H1 (cell line): ENCODE measurements around the gene AP2A1.

Experiments
- CBX8 ChIP-seq: fragments of 300-800, 300-1000 bp; sonication (generic); IDR thresholded peaks from 2 replicates; pipeline ENCODE4 v1.7.1; 2016; ENCODE audit warnings: low read depth, low read length, borderline replicate concordance
- FOSL1 ChIP-seq: IDR thresholded peaks from 2 replicates; pipeline ENCODE4 v1.6.1; 2011; ENCODE audit warnings: mild to moderate bottlenecking, low read depth, low read length, moderate library complexity; ENCODE audit not compliant: insufficient read depth
- GABPA ChIP-seq: IDR thresholded peaks from 2 replicates; pipeline ENCODE4 v1.6.1; 2011; ENCODE audit warnings: mild to moderate bottlenecking, low read length, moderate library complexity, borderline replicate concordance; ENCODE audit not compliant: insufficient read depth
- GTF2F1 ChIP-seq: IDR thresholded peaks from 2 replicates; pipeline ENCODE4 v1.6.1; 2012; ENCODE audit warnings: low read depth, low read length, improper control_type of control experiment, borderline replicate concordance
- NRF1 ChIP-seq: IDR thresholded peaks from 2 replicates; pipeline ENCODE4 v1.6.1; 2011; ENCODE audit warnings: mild to moderate bottlenecking, low read depth, low read length, improper control_type of control experiment
- RAD21 ChIP-seq, 2 experiments: IDR thresholded peaks in 1 of 2; conservative IDR thresholded peaks in 1 of 2; 2 replicates each; pipeline ENCODE4 v1.6.1; 2011; ENCODE audit warnings: low read depth in 2 of 2, low read length in 2 of 2, improper control_type of control experiment in 1 of 2, inconsistent platforms in 1 of 2, mild to moderate bottlenecking in 1 of 2, moderate library complexity in 1 of 2
- RNF2 ChIP-seq: fragments of 200-900, 300-1000 bp; sonication (generic); IDR thresholded peaks from 2 replicates; pipeline ENCODE4 v1.7.1; 2016; ENCODE audit warnings: borderline replicate concordance, low read depth, mild to moderate bottlenecking, antibody characterized with exemption, low read length; ENCODE audit not compliant: poor library complexity, severe bottlenecking; ENCODE audit errors: missing control alignments
- SUZ12 ChIP-seq: fragments of 200-600 bp; sonication (generic); IDR thresholded peaks from 2 replicates; pipeline ENCODE4 v1.6.1; 2012; ENCODE audit warnings: mild to moderate bottlenecking, inconsistent platforms, low read length, moderate library complexity, mixed read lengths
- TAF1 ChIP-seq: IDR thresholded peaks from 2 replicates; pipeline ENCODE4 v1.6.1; 2011; ENCODE audit warnings: mild to moderate bottlenecking, low read depth, low read length
- ZNF274 ChIP-seq: IDR thresholded peaks from 2 replicates; pipeline ENCODE4 v1.7.0; 2012; ENCODE audit warnings: low read length, borderline replicate concordance; ENCODE audit errors: extremely low read depth
- TF ChIP-seq, protein P1 (sequence below): IDR thresholded peaks from 2 replicates; pipeline ENCODE4 v1.6.1; 2011; ENCODE audit warnings: low read length, improper control_type of control experiment
- TF ChIP-seq, protein P2 (sequence below), 3 experiments: IDR thresholded peaks; 1 replicate in 2 of 3; 2 replicates in 1 of 3; pipeline versions ENCODE4 v1.5.1 to v1.6.1; 2011; ENCODE audit warnings: low read length in 3 of 3, mild to moderate bottlenecking in 3 of 3, inconsistent platforms in 2 of 3, low read depth in 1 of 3, moderate library complexity in 1 of 3; ENCODE audit not compliant: insufficient read depth in 1 of 3; ENCODE audit errors: control extremely low read depth in 1 of 3
- TF ChIP-seq, protein P3 (sequence below): IDR thresholded peaks from 2 replicates; pipeline ENCODE4 v1.6.1; 2012; ENCODE audit warnings: low read length, inconsistent platforms

DNA sequence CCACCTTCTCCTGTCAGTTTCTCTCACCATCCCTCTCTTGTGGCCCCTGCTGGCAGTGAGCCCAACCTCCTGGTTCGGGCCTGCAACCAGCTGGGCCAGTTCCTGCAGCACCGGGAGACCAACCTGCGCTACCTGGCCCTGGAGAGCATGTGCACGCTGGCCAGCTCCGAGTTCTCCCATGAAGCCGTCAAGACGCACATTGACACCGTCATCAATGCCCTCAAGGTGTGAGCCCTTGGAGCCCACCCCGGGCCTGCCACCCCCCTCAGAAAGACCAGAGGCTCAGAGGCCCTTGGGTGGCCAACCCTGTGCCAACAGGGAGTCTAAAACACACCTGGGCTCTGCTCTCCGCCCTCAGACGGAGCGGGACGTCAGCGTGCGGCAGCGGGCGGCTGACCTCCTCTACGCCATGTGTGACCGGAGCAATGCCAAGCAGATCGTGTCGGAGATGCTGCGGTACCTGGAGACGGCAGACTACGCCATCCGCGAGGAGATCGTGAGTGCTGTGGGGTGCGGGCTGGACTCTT, 32.5 kb downstream of the AP2A1 start:
- TF ChIP-seq, protein P1, sequence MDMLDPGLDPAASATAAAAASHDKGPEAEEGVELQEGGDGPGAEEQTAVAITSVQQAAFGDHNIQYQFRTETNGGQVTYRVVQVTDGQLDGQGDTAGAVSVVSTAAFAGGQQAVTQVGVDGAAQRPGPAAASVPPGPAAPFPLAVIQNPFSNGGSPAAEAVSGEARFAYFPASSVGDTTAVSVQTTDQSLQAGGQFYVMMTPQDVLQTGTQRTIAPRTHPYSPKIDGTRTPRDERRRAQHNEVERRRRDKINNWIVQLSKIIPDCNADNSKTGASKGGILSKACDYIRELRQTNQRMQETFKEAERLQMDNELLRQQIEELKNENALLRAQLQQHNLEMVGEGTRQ: no peak
- TF ChIP-seq RAD21 (IDR thresholded peaks at IDR 0.05 in 1 of 2, conservative IDR thresholded peaks at IDR 0.05 in 1 of 2; ENCODE audit: low read depth in 2 of 2, low read length in 2 of 2) (no peak), TAF1 (no peak), SUZ12 (no peak), ZNF274 (no peak), RNF2 (no peak), CBX8 (no peak), GTF2F1 (no peak), GABPA (no peak), FOSL1 (no peak), NRF1 (no peak)
- TF ChIP-seq, protein P2, sequence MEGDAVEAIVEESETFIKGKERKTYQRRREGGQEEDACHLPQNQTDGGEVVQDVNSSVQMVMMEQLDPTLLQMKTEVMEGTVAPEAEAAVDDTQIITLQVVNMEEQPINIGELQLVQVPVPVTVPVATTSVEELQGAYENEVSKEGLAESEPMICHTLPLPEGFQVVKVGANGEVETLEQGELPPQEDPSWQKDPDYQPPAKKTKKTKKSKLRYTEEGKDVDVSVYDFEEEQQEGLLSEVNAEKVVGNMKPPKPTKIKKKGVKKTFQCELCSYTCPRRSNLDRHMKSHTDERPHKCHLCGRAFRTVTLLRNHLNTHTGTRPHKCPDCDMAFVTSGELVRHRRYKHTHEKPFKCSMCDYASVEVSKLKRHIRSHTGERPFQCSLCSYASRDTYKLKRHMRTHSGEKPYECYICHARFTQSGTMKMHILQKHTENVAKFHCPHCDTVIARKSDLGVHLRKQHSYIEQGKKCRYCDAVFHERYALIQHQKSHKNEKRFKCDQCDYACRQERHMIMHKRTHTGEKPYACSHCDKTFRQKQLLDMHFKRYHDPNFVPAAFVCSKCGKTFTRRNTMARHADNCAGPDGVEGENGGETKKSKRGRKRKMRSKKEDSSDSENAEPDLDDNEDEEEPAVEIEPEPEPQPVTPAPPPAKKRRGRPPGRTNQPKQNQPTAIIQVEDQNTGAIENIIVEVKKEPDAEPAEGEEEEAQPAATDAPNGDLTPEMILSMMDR (IDR thresholded peaks at IDR 0.05; ENCODE audit: control extremely low read depth in 1 of 3, insufficient read depth in 1 of 3, low read depth in 1 of 3, low read length in 3 of 3): no peak
- TF ChIP-seq, protein P3, sequence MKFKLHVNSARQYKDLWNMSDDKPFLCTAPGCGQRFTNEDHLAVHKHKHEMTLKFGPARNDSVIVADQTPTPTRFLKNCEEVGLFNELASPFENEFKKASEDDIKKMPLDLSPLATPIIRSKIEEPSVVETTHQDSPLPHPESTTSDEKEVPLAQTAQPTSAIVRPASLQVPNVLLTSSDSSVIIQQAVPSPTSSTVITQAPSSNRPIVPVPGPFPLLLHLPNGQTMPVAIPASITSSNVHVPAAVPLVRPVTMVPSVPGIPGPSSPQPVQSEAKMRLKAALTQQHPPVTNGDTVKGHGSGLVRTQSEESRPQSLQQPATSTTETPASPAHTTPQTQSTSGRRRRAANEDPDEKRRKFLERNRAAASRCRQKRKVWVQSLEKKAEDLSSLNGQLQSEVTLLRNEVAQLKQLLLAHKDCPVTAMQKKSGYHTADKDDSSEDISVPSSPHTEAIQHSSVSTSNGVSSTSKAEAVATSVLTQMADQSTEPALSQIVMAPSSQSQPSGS: no peak
